ENCODE data around the gene CALHM3. TPM values are rescaled to one million over a fixed set of nuclear protein-coding genes. Genes with fewer than 3 reads are reported as not detected.

Gene CALHM3
- polyA plus RNA-seq, 1 of the 3 experiments (the other 2 are of a cell fraction) = not detected

DNA sequence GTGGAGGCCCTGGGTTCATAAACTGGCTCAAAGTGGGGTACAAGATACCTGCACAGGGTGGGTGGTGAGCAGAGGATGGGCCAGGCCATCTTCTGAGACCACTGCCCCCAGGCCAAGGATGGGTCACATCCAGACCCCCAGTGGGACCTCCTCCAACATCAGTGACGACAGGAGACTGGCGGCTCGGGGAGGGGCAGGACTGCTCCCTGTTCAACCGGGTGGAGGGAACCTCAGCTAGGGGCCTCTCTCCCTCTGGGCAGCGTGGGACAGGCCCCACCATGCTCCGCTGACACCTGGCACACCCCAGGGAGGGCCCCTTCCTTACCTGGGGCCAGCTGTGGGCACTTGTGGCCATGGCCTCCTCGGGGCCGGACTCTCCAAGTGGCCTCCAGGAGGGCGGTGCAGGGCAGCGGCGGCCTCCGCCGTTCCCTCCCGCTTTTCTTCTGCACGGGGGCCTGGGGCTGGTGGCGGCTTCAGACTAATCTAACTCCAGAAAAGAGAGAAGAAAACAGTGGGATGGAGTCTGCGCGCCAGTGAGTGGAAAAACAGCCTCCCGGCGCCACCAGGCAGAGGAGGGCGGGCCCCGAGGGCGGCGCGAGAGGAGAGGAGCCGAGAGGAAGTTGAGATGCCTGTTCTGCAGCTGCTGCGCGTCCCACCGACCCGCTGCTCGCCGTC, 27.1 kb downstream of the CALHM3 start, which contains the start of gene CALHM2:
Gene CALHM2 (minus strand): TSS at position 540 of the 675 bp plus-strand sequence. CDS start 2,429 bp downstream, outside the sequence.
- Histone ChIP-seq H3K79me2 (ENCODE audit: insufficient read depth) (no peaks in the 10 kb centered on the region), H3K4me3 (ENCODE audit: low read depth in 2 of 2, low read length in 1 of 2) (peak within 1 kb of the TSS in 1 of 2 experiments; percentile 10; a peak in 1 of 4 replicates), H3F3A (replicated peaks; ENCODE audit: insufficient read depth) (no peaks in the 10 kb centered on the region), H3K4me1 (ENCODE audit: control insufficient read depth in 1 of 2, insufficient read depth in 2 of 2, low read depth in 1 of 2, low read length in 1 of 2) (peaks cover 0 to 18% of the 10 kb centered on the region in 2 experiments; a peak in 1 of 4 replicates), H2AFZ (ENCODE audit: low read depth) (no peak within 1 kb of the TSS), H3K27ac (ENCODE audit: low read depth in 2 of 2, low read length in 1 of 2) (peak within 1 kb of the TSS in 1 of 2 experiments; percentile 48; a peak in 1 of 4 replicates), H3K9me2 (no peaks in the 10 kb centered on the region), H3K36me3 (replicated peaks in 1 of 2; ENCODE audit: control insufficient read depth in 1 of 2, insufficient read depth in 2 of 2, low read length in 1 of 2) (peaks cover 7 to 10% of the 10 kb centered on the region in 2 experiments), H3K9me3 (no peaks in the 10 kb centered on the region), H3K4me2 (no peak within 1 kb of the TSS), H3K27me3 (ENCODE audit: insufficient read depth) (no peaks in the 10 kb centered on the region), H4K20me1 (ENCODE audit: insufficient read depth) (no peaks in the 10 kb centered on the region), H3K9ac (no peak within 1 kb of the TSS)
- DNase-seq = peak; percentile 82
- CTCF ChIA-PET = interaction anchor here (0.7 to 2.4 kb wide), 7 partner anchors 10 to 113 kb away, joined by 3 to 19 read pairs (median 5); partner anchors contain the start of gene CALHM3
- no peak for TF ChIP-seq CHD2 (IDR thresholded peaks at IDR 0.05; ENCODE audit: low read length, partially characterized antibody)
- TF ChIP-seq, protein P1, sequence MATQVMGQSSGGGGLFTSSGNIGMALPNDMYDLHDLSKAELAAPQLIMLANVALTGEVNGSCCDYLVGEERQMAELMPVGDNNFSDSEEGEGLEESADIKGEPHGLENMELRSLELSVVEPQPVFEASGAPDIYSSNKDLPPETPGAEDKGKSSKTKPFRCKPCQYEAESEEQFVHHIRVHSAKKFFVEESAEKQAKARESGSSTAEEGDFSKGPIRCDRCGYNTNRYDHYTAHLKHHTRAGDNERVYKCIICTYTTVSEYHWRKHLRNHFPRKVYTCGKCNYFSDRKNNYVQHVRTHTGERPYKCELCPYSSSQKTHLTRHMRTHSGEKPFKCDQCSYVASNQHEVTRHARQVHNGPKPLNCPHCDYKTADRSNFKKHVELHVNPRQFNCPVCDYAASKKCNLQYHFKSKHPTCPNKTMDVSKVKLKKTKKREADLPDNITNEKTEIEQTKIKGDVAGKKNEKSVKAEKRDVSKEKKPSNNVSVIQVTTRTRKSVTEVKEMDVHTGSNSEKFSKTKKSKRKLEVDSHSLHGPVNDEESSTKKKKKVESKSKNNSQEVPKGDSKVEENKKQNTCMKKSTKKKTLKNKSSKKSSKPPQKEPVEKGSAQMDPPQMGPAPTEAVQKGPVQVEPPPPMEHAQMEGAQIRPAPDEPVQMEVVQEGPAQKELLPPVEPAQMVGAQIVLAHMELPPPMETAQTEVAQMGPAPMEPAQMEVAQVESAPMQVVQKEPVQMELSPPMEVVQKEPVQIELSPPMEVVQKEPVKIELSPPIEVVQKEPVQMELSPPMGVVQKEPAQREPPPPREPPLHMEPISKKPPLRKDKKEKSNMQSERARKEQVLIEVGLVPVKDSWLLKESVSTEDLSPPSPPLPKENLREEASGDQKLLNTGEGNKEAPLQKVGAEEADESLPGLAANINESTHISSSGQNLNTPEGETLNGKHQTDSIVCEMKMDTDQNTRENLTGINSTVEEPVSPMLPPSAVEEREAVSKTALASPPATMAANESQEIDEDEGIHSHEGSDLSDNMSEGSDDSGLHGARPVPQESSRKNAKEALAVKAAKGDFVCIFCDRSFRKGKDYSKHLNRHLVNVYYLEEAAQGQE (IDR thresholded peaks at IDR 0.05; ENCODE audit: low read depth, low read length) = no peak
- no peak for TF ChIP-seq SIN3A (IDR thresholded peaks at IDR 0.05; ENCODE audit: borderline replicate concordance, low read depth, low read length)
- no peak for TF ChIP-seq EZH2phosphoT487 (IDR thresholded peaks at IDR 0.05; ENCODE audit: borderline replicate concordance, low read depth)
- TF ChIP-seq, protein P2, sequence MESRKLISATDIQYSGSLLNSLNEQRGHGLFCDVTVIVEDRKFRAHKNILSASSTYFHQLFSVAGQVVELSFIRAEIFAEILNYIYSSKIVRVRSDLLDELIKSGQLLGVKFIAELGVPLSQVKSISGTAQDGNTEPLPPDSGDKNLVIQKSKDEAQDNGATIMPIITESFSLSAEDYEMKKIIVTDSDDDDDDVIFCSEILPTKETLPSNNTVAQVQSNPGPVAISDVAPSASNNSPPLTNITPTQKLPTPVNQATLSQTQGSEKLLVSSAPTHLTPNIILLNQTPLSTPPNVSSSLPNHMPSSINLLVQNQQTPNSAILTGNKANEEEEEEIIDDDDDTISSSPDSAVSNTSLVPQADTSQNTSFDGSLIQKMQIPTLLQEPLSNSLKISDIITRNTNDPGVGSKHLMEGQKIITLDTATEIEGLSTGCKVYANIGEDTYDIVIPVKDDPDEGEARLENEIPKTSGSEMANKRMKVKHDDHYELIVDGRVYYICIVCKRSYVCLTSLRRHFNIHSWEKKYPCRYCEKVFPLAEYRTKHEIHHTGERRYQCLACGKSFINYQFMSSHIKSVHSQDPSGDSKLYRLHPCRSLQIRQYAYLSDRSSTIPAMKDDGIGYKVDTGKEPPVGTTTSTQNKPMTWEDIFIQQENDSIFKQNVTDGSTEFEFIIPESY (IDR thresholded peaks at IDR 0.05; ENCODE audit: borderline replicate concordance, low read depth) = no peak
- TF ChIP-seq YY1 (IDR thresholded peaks at IDR 0.05; ENCODE audit: low read depth) = no peak
- no peak for TF ChIP-seq TCF12 (IDR thresholded peaks at IDR 0.05)
- TF ChIP-seq EP300 (IDR thresholded peaks at IDR 0.05; ENCODE audit: borderline replicate concordance in 1 of 2, low read depth in 1 of 2, low read length in 1 of 2) = no peak
- TF ChIP-seq, protein P3, sequence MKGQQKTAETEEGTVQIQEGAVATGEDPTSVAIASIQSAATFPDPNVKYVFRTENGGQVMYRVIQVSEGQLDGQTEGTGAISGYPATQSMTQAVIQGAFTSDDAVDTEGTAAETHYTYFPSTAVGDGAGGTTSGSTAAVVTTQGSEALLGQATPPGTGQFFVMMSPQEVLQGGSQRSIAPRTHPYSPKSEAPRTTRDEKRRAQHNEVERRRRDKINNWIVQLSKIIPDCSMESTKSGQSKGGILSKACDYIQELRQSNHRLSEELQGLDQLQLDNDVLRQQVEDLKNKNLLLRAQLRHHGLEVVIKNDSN (IDR thresholded peaks at IDR 0.05; ENCODE audit: borderline replicate concordance, low read depth) = no peak
- no peak for TF ChIP-seq FOXM1 (IDR thresholded peaks at IDR 0.05; ENCODE audit: low read depth)
- TF ChIP-seq RAD21 (IDR thresholded peaks at IDR 0.05; ENCODE audit: low read length) = no peak
- WGBS (ENCODE audit: low lambda C conversion rate) = 89% methylated on average over 16 of the region's 32 CpGs
- POLR2A ChIA-PET = no interaction called here
